ENCODE data around the gene PIH1D1. TPM values are rescaled to one million over a fixed set of nuclear protein-coding genes. Genes with fewer than 3 reads are reported as not detected.

Gene PIH1D1
- polyA plus RNA-seq, 1 donor from 2014 or later, result 145 TPM

DNA sequence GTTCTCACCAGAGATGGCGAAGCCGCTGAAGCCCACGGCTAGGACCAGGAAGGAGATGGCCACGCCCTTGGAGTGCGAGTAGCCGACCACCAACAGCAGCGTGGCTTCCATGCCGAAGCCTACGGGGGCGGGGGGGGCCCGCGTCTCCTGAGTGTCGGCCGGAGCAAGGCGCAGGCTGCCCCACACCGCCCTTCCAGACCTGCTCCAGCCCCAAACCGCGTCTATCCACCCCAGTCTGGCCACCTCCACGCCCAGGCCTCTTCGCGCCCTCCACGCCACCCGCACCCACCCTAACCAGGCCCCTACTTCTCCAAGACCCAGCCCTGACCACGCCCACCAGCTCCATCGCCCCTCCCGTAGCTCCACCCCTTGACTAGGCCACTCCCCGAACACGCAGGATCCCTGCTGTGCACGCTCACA, 20.3 kb downstream of the PIH1D1 start:
- no peaks in the 10 kb centered on the region for H3F3A ChIP-seq (ENCODE audit: insufficient read depth, low read length, poor library complexity, severe bottlenecking)
- no peak overlapping the region for H2AFZ ChIP-seq (ENCODE audit: low read depth, low read length)
- no peak overlapping the region for H3K9ac ChIP-seq (ENCODE audit: low read length)
- no peaks in the 10 kb centered on the region for H4K20me1 ChIP-seq (ENCODE audit: insufficient read depth)
- peaks cover 8% of the 10 kb centered on the region for H3K9me3 ChIP-seq (ENCODE audit: low read length)
- no peaks in the 10 kb centered on the region for H3K79me2 ChIP-seq (replicated peaks; ENCODE audit: insufficient read depth, low read length)
- no peak overlapping the region for H3K4me3 ChIP-seq (ENCODE audit: low read length)
- no peak overlapping the region for H3K4me2 ChIP-seq (ENCODE audit: low read length)
- TF ChIP-seq MXI1 (conservative IDR thresholded peaks at IDR 0.05; ENCODE audit: poor library complexity, severe bottlenecking) (no peak), RAD21 (conservative IDR thresholded peaks at IDR 0.05) (no peak), EZH2 (IDR thresholded peaks at IDR 0.05; ENCODE audit: borderline replicate concordance, insufficient read depth, low read length, poor library complexity, severe bottlenecking) (no peak), TAF1 (IDR thresholded peaks at IDR 0.05; ENCODE audit: low read depth) (no peak), POLR2AphosphoS5 (IDR thresholded peaks at IDR 0.05) (no peak), SMC3 (conservative IDR thresholded peaks at IDR 0.05; ENCODE audit: poor library complexity) (no peak), EP300 (conservative IDR thresholded peaks at IDR 0.05; ENCODE audit: poor library complexity, severe bottlenecking) (no peak)
- TF ChIP-seq, protein P1, sequence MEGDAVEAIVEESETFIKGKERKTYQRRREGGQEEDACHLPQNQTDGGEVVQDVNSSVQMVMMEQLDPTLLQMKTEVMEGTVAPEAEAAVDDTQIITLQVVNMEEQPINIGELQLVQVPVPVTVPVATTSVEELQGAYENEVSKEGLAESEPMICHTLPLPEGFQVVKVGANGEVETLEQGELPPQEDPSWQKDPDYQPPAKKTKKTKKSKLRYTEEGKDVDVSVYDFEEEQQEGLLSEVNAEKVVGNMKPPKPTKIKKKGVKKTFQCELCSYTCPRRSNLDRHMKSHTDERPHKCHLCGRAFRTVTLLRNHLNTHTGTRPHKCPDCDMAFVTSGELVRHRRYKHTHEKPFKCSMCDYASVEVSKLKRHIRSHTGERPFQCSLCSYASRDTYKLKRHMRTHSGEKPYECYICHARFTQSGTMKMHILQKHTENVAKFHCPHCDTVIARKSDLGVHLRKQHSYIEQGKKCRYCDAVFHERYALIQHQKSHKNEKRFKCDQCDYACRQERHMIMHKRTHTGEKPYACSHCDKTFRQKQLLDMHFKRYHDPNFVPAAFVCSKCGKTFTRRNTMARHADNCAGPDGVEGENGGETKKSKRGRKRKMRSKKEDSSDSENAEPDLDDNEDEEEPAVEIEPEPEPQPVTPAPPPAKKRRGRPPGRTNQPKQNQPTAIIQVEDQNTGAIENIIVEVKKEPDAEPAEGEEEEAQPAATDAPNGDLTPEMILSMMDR (IDR thresholded peaks at IDR 0.05; ENCODE audit: poor library complexity, severe bottlenecking), result no peak
- TF ChIP-seq, protein P2, sequence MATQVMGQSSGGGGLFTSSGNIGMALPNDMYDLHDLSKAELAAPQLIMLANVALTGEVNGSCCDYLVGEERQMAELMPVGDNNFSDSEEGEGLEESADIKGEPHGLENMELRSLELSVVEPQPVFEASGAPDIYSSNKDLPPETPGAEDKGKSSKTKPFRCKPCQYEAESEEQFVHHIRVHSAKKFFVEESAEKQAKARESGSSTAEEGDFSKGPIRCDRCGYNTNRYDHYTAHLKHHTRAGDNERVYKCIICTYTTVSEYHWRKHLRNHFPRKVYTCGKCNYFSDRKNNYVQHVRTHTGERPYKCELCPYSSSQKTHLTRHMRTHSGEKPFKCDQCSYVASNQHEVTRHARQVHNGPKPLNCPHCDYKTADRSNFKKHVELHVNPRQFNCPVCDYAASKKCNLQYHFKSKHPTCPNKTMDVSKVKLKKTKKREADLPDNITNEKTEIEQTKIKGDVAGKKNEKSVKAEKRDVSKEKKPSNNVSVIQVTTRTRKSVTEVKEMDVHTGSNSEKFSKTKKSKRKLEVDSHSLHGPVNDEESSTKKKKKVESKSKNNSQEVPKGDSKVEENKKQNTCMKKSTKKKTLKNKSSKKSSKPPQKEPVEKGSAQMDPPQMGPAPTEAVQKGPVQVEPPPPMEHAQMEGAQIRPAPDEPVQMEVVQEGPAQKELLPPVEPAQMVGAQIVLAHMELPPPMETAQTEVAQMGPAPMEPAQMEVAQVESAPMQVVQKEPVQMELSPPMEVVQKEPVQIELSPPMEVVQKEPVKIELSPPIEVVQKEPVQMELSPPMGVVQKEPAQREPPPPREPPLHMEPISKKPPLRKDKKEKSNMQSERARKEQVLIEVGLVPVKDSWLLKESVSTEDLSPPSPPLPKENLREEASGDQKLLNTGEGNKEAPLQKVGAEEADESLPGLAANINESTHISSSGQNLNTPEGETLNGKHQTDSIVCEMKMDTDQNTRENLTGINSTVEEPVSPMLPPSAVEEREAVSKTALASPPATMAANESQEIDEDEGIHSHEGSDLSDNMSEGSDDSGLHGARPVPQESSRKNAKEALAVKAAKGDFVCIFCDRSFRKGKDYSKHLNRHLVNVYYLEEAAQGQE (IDR thresholded peaks at IDR 0.05; ENCODE audit: borderline replicate concordance), result no peak
- H3K27me3 ChIP-seq (ENCODE audit: insufficient read depth, low read depth, low read length), result peaks cover 49% of the 10 kb centered on the region
- H3K9me2 ChIP-seq (ENCODE audit: insufficient read depth, low read length), result no peaks in the 10 kb centered on the region
- no peak overlapping the region for H3K27ac ChIP-seq (ENCODE audit: low read length)
- no peaks in the 10 kb centered on the region for H3K36me3 ChIP-seq (ENCODE audit: insufficient read depth, low read length)

DNA sequence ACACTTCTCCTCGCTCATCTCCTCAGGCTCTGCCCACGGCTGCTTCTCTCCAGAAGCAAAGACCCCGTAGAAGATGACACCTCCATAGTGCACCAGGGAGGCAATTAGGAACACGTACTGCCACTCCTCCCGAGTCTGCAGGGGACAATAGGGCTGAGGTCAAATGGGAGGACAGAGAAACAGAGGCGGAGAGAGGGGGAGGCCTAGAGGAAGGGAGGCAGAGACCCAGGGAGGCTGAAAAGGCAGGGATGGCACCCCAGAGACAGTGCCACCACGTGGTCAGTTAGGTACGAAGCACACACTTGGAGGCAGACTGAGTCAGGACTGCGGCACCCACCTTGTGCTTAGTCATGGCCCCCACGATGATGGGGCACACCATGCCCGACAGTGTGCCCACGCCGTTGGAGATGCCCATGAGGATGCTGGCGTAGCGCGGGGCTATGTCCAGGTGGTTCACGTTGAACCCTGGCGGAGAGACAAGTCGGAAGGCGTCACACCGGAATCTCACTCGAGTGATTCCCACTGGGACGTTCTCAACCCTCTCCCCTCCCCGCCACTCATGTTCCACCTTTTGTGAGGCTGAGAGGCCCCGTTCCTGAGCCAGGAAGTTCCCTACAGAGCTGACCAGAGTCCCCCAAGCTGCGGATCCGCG, 20.8 kb downstream of the PIH1D1 start:
- H3K9ac ChIP-seq (ENCODE audit: low read length), result no peak overlapping the region
- no peaks in the 10 kb centered on the region for H4K20me1 ChIP-seq (ENCODE audit: insufficient read depth)
- H3K79me2 ChIP-seq (replicated peaks; ENCODE audit: insufficient read depth, low read length), result no peaks in the 10 kb centered on the region
- H2AFZ ChIP-seq (ENCODE audit: low read depth, low read length), result no peak overlapping the region
- peaks cover 49% of the 10 kb centered on the region for H3K27me3 ChIP-seq (ENCODE audit: insufficient read depth, low read depth, low read length)
- no peak overlapping the region for H3K4me2 ChIP-seq (ENCODE audit: low read length)
- H3K4me3 ChIP-seq (ENCODE audit: low read length), result no peak overlapping the region
- no peak overlapping the region for H3K27ac ChIP-seq (ENCODE audit: low read length)
- no peaks in the 10 kb centered on the region for H3K9me2 ChIP-seq (ENCODE audit: insufficient read depth, low read length)
- no peaks in the 10 kb centered on the region for H3F3A ChIP-seq (ENCODE audit: insufficient read depth, low read length, poor library complexity, severe bottlenecking)
- no peak for TF ChIP-seq SMC3 (conservative IDR thresholded peaks at IDR 0.05; ENCODE audit: poor library complexity)
- no peak for TF ChIP-seq MXI1 (conservative IDR thresholded peaks at IDR 0.05; ENCODE audit: poor library complexity, severe bottlenecking)
- TF ChIP-seq, protein P1 (IDR thresholded peaks at IDR 0.05; ENCODE audit: poor library complexity, severe bottlenecking), result no peak
- H3K36me3 ChIP-seq (ENCODE audit: insufficient read depth, low read length), result no peaks in the 10 kb centered on the region
- peaks cover 8% of the 10 kb centered on the region for H3K9me3 ChIP-seq (ENCODE audit: low read length)
